Superior temporal gyrus (tissue), 1 donor: ENCODE measurements around the gene DNM2.
A peak's percentile ranks its signal among the peaks of the same experiment; 100 is the strongest.
"Not testable (repeated sequence)": the region's sequence is repeated elsewhere in the genome, so short reads cannot be mapped to it uniquely, and the experiment has no call there.

Experiments
- DNase-seq: peaks from one replicate; pipeline ENCODE4 v3.0.0-alpha.2; 2016; ENCODE audit errors: extremely low spot score

DNM2 gene

DNA sequence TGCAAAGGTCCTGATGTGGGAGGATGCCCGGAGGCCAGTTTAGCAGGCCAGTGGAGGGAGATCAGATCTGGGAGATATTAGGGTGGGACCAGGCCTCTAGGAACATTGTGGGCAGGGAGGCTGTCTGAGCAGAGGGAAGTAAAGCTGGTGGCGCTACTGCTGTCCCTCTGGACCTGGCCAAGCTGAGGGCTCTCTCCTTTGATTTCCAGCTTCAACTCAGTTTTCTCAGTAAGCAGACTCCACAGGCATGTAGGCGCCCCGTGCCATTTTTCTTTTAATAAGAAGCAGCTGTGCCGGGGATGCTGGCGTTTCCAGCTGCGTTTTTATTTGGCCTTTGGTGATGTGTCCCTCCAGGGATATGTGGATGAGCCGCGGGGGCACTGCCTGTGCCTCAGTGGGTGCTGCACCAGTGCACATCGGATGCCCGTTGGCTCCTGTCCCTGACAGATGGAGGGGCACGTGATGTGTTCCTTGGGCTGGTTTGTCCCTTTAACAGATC lies 6.7 kb downstream of the DNM2 start:
- DNase-seq, result peak; percentile 13

DNA sequence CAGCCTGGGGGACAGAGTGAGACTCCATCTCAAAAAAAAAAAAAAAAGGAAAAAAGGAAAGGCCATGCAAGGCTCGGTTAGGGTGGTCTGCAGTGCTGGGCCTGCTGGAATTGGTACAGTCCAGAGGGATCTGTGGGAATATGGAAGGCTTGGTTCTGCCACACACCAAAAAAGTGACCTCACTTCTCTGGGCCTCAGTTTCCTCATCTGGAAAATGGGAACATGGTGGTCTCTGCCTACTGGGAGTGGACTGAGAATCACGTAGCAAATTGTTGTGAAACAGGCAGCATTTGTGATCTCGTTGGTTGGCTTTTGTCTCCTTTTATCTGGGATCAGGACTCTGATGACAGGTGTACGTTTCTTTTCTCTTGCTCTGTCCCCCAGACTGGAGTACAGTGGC lies 7.5 kb downstream of the DNM2 start:
- no peak for DNase-seq

DNA sequence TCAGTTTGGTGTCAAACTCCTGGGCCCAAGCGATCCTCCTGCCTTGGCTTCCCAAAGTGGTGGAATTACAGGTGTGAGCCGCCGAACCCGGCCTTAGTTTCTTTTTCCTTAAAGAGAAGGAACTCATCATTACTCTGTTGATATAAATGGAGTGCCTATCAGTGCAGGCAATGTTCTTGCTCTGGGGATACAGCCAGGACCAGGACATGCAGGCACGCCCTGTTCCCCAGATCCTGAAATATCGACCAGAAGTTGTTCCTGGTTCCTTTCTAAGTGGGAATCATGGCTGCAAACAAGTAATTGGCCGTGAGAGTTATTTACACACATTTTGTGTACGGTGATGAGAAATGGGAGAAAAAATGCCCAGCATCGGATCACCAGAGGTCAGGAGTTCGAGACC lies 8.4 kb downstream of the DNM2 start:
- DNase-seq, result no peak

GRCh38 chr19:10727685-10728201 lies 9.9 kb downstream of the DNM2 start:
- peak; percentile 79 for DNase-seq

DNA sequence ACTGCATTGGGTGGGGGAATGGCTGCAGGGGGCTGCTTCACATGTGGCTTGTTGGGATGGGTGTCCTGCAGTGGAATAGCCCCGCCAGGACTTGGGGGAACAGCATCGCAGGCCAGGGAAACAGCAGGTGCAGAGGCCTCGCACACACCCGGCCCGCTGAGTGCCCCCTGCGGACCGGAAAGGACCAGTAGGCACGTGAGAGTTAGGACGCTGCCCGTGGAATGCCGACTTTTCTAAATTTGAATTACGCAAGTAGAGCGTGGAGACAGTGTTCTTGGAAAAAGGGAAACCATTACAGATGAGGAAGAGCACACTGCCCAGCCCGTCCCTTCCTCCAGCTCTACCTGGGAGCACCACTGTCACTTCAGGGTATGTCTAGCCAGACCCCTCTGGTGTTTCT lies 11.5 kb downstream of the DNM2 start:
- no peak for DNase-seq

GRCh38 chr19:10730932-10731331 lies 13.1 kb downstream of the DNM2 start:
- peak; percentile 51 for DNase-seq

GRCh38 chr19:10735741-10736140 lies 17.9 kb downstream of the DNM2 start:
- DNase-seq, result no peak

DNA sequence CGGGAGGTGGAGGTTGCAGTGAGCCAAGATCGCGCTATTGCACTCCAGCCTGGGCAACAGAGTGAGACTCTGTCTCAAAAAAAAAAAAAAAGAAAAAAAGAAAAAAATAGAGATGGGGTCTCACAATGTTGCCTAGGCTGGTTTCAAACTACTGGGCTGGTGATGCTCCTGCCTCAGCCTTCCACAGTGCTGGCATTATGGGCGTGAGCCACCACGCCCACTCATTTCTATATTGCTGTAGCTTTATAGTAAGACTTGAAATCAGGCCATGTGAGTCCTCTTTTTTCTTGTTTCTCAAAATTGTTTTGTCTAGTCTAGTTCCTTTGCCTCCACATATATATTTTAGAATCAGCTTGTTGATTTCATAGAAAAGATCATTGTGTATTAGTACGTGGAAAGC lies 18.3 kb downstream of the DNM2 start:
- DNase-seq, result no peak

DNA sequence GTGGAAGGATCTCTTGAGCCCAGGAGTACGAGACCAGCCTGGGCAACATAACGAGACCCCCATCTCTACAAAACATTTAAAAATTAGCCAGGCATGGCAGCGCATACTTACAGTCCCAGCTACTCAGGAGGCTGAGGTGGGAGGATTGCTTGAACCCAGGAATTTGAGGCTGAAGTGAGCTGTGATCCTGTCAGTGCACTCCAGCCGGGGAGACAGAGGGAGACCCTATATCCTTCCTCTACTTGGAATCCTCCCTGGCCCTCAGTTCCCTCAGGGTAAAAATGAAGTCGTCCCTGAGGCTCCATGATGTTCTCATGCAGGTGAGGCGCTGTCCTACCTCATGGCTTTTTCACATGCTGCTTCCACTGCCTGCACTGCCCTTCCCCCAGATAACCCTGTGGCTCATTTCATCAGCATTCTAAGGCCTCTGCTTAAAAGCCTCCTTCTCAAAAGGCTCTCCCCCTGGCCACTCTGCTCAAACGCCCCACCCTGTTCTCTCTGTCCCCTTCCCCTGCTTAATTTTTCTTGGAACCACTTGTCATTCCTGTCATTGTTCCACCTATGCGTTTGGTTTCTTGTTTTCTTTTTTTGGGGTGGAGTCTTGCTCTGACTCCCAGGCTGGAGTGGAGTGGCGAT lies 19.2 kb downstream of the DNM2 start:
- DNase-seq, result no peak

GRCh38 chr19:10737722-10738121 lies 19.8 kb downstream of the DNM2 start:
- no peak for DNase-seq

GRCh38 chr19:10740798-10741197 lies 22.9 kb downstream of the DNM2 start:
- no peak for DNase-seq

- no peak for DNase-seq
Observed at GRCh38 chr19:10742476-10742875, 24.6 kb downstream of the DNM2 start.

DNA sequence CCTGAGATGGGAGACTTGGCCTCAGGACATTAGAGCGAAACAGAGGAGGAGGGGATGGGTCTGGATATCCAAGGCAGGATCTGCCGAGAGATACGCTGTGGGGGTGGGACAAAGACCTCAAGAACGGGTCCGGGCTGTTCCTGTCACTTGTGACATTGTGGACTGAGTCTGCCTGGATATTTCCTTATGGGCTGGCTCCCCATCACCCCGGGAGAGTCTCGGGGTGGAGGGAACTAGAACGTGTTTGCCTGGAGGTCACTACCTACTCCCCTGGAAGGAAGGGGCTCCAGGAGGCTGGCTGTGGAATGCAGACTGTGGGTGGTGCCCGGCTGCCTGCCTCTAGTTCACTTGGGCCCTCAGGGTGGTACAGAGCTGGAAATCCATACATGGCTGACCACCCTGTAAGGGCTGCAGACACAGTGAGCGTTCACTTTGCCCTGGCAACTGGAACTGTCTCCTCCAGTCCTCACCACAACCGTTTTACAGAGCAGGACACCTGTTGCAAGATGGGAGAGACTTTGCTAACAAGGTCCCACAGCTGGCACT lies 26.4 kb downstream of the DNM2 start:
- DNase-seq, result no peak

- no peak for DNase-seq
Observed at GRCh38 chr19:10744801-10745293, 27.0 kb downstream of the DNM2 start.

DNA sequence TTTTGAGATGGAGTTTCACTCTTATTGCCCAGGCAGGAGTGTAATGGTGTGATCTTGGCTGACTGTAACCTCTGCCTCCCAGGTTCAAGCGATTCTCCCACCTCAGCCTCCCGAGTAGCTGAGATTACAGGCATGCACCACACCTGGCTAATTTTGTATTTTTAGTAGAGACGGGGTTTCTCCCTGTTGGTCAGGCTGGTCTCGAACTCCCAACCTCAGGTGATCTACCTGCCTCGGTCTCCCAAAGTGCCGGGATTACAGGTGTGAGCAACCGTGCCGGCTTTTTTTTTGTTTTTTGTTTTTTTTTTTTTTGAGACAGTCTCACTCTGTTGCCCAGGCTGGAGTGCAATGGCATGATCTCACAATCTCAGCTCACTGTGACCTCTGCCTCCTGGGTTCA lies 28.6 kb downstream of the DNM2 start:
- DNase-seq, result not testable (repeated sequence)

DNA sequence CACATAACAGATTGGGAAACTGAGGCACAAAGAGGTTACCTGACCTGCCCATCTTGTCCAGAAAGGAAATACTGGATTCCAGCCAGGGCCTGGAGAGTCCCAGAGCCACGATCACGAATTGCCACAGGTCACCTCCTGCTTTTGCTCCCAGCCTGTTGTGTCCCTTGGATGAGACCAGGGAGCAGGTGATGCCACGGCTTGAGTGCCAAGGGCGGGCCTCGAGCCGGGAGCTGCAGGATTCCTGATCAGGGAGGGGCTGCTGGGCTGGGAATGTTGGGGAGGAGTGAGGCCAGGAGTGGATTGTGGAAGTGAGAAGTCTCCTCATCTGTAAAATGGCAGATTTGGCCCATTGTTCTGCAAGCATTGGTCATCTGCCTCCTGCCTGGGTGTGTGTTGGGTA lies 29.4 kb downstream of the DNM2 start:
- DNase-seq, result no peak

DNA sequence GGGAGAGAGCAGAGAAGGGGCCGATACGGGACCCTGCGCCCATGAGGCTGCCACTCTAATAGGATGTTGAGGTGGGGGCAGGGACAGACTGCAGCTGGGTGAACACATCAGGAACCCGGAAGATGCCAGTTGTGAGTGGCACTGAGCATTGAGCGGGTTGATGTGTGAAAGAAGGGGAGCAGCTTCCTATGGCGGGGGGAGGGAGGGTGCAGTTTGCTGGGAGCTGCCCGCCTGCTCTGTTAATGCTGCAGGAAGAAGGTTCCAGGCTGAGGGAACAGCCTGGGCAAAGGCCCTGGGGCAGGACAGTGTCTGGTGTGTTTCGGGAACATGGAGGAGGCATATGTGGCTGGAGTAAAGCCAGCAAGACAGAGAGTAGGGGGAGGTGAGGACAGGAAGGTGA lies 29.8 kb downstream of the DNM2 start:
- DNase-seq, result no peak

DNA sequence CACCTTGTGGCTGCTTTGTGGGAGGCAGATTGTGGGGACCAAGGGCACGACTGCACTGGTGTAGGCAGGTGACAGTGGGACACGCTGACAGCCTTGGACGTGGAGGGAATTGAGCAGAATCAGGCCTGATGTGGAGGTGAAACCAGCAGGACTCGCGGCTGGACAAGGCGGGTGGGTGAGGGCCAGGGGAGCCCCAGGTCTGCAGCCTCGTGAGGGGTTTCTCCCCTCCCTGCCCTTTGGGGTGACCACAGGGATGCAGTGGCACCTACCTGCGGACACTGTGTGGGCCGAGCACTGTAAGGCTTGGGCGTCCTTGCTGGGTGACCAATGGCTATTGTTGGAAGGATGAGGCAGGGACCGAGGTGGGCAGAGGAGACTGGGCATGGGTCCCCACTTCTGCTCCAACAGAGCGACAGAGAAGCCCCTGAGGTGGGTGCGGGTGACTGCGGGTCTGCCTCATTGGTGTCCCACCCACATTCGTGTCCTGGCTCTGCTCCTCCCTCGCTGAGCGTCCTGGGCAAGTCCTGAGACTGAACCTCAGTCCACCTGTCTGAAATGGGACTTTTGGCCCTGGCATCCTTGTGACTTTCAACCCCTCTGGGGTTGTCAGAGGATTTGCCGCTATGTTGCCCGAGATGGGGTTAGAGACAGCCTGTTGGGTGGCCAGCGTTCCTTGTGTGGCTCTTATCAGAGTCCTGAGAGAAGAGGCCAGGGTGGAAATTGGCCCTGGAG lies 30.5 kb downstream of the DNM2 start:
- no peak for DNase-seq

GRCh38 chr19:10748927-10749434 lies 31.1 kb downstream of the DNM2 start:
- DNase-seq, result peak; percentile 70

GRCh38 chr19:10749435-10750384 lies 31.8 kb downstream of the DNM2 start:
- no peak for DNase-seq
